GM23248 (cell line): ENCODE measurements around the gene SDR39U1. TPM values are rescaled to one million over a fixed set of nuclear protein-coding genes. Genes with fewer than 3 reads are reported as not detected.
A peak's percentile ranks its signal among the peaks of the same experiment; 100 is the strongest.

Experiments
- DNase-seq: peaks from one replicate; pipeline ENCODE4 v3.0.0-alpha.2; 2015
- H2AFZ ChIP-seq: fragments of 200-600 bp; sonication (generic); 2 replicates; pipeline ENCODE4 v1.6.1; 2016; ENCODE audit warnings: antibody characterized with exemption
- H3F3A ChIP-seq: fragments of 200-600 bp; sonication (generic); 2 replicates; pipeline ENCODE4 v1.6.1; 2016; ENCODE audit warnings: mild to moderate bottlenecking, antibody characterized with exemption, mixed run types; ENCODE audit not compliant: insufficient read depth
- H3K27ac ChIP-seq: fragments of 200-600 bp; sonication (generic); 2 replicates; pipeline ENCODE4 v1.5.1; 2016; ENCODE audit warnings: mild to moderate bottlenecking
- H3K27me3 ChIP-seq: fragments of 200-600 bp; sonication (generic); replicated peaks from 2 replicates; pipeline ENCODE4 v1.6.1; 2016; ENCODE audit warnings: mild to moderate bottlenecking; ENCODE audit not compliant: insufficient read depth
- H3K36me3 ChIP-seq: fragments of 200-600 bp; sonication (generic); 2 replicates; pipeline ENCODE4 v1.6.1; 2016; ENCODE audit warnings: low read depth, mild to moderate bottlenecking
- H3K4me1 ChIP-seq: fragments of 200-600 bp; sonication (generic); 2 replicates; pipeline ENCODE4 v1.6.1; 2016; ENCODE audit warnings: mild to moderate bottlenecking; ENCODE audit not compliant: insufficient read depth
- H3K4me2 ChIP-seq: fragments of 200-600 bp; sonication (generic); one replicate; pipeline ENCODE4 v1.6.1; 2016; ENCODE audit warnings: mild to moderate bottlenecking; ENCODE audit not compliant: unreplicated experiment
- H3K4me3 ChIP-seq: fragments of 200-600 bp; sonication (generic); 2 replicates; pipeline ENCODE4 v1.5.1; 2016; ENCODE audit warnings: mild to moderate bottlenecking
- H3K79me2 ChIP-seq: fragments of 200-600 bp; sonication (generic); 2 replicates; pipeline ENCODE4 v1.6.1; 2016; ENCODE audit warnings: mild to moderate bottlenecking; ENCODE audit not compliant: insufficient read depth
- H3K9ac ChIP-seq: fragments of 200-600 bp; sonication (generic); 2 replicates; pipeline ENCODE4 v1.6.1; 2016; ENCODE audit warnings: mild to moderate bottlenecking
- H3K9me2 ChIP-seq: fragments of 200-600 bp; sonication (generic); 2 replicates; pipeline ENCODE4 v1.6.1; 2016; ENCODE audit warnings: mixed run types, mild to moderate bottlenecking, moderate library complexity; ENCODE audit not compliant: insufficient read depth
- H3K9me3 ChIP-seq: fragments of 200-600 bp; sonication (generic); one replicate; pipeline ENCODE4 v1.6.1; 2017; ENCODE audit warnings: low read depth
- H4K20me1 ChIP-seq: fragments of 200-600 bp; sonication (generic); 2 replicates; pipeline ENCODE4 v1.6.0; 2016; ENCODE audit not compliant: insufficient read depth
- EZH2 ChIP-seq: fragments of 200-600 bp; sonication (generic); IDR thresholded peaks from 2 replicates; pipeline ENCODE4 v1.6.1; 2018; ENCODE audit warnings: antibody characterized with exemption, mild to moderate bottlenecking; ENCODE audit not compliant: insufficient read depth, poor library complexity, severe bottlenecking
- EZH2phosphoT487 ChIP-seq: fragments of 200-600 bp; sonication (generic); IDR thresholded peaks from 2 replicates; pipeline ENCODE4 v1.6.1; 2018; ENCODE audit warnings: antibody characterized with exemption, moderate library complexity, mild to moderate bottlenecking, low read depth; ENCODE audit not compliant: insufficient read depth
- WGBS, 2 experiments: methylation state at CpG; one replicate each; pipeline ENCODE4 v1.1.6; 2015 to 2017; ENCODE audit warnings: low lambda C conversion rate in 2 of 2, low coverage in 1 of 2; ENCODE audit errors: missing lambda C conversion rate in 2 of 2; 5-methylcytosine and 5-hydroxymethylcytosine counted together
- in situ Hi-C: fragments of 300-500 bp; cut with MboI; formaldehyde crosslinking; loops from 2 replicates; pipeline ENCODE4 v1.15.0; 2020
- polyA plus RNA-seq: library from polyadenylated mRNA; unstranded; fragments of >200 nt; fragmentation: Nextera tagmentation; extraction: Ambion mirVana; gene quantifications from 2 replicates; pipeline ENCODE4 v1.2.1, GENCODE V29; 2016
- total RNA-seq: library from RNA; depleted of rRNA; stranded (reverse); fragments of >200 nt; shearing (Covaris generic); gene quantifications from 2 replicates; pipeline ENCODE4 v1.2.3, GENCODE V29; 2014

Gene SDR39U1
- total and polyA plus RNA-seq, 2 experiments from 2014 or later: 7.7 to 44.7 TPM

DNA sequence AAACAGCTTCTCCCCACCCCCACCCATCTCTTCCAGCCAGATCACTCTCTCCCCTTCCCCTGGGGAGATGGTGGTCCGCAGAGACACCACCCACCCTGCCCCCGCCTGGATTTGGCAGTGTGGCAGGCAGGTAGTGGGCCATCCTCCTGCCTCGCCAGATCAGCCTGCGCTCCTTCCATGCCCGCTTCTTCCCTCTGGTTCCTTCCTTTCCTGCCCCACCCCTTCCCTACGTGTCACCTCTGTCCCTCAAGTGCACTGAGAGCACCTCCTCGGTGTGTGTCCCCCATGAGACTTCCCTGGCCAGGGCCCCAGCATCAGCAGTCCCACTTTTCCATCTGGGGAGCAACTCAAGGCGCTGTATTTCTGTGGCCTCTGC, 43.1 kb downstream of the SDR39U1 start:
- peak overlapping the region; percentile 61 for H3K9ac ChIP-seq
- no peaks in the 10 kb centered on the region for H4K20me1 ChIP-seq
- H2AFZ ChIP-seq: peak overlapping the region; percentile 81
- in situ Hi-C loops: no loop called here
- H3K27ac ChIP-seq: no peak overlapping the region
- H3K4me2 ChIP-seq: peak overlapping the region; percentile 77
- peaks cover 18% of the 10 kb centered on the region for H3K4me1 ChIP-seq
- peak; percentile 21 for DNase-seq
- no peaks in the 10 kb centered on the region for H3K36me3 ChIP-seq
- H3K9me2 ChIP-seq: no peaks in the 10 kb centered on the region
- H3K79me2 ChIP-seq: no peaks in the 10 kb centered on the region
- H3F3A ChIP-seq: peaks cover 12% of the 10 kb centered on the region
- no peaks in the 10 kb centered on the region for H3K9me3 ChIP-seq
- TF ChIP-seq EZH2phosphoT487 (no peak), EZH2 (no peak)
- H3K27me3 ChIP-seq: no peaks in the 10 kb centered on the region
- WGBS, 2 experiments: 6 to 21% methylated on average over 8 of the region's 8 CpGs
- peak overlapping the region; percentile 76 for H3K4me3 ChIP-seq

DNA sequence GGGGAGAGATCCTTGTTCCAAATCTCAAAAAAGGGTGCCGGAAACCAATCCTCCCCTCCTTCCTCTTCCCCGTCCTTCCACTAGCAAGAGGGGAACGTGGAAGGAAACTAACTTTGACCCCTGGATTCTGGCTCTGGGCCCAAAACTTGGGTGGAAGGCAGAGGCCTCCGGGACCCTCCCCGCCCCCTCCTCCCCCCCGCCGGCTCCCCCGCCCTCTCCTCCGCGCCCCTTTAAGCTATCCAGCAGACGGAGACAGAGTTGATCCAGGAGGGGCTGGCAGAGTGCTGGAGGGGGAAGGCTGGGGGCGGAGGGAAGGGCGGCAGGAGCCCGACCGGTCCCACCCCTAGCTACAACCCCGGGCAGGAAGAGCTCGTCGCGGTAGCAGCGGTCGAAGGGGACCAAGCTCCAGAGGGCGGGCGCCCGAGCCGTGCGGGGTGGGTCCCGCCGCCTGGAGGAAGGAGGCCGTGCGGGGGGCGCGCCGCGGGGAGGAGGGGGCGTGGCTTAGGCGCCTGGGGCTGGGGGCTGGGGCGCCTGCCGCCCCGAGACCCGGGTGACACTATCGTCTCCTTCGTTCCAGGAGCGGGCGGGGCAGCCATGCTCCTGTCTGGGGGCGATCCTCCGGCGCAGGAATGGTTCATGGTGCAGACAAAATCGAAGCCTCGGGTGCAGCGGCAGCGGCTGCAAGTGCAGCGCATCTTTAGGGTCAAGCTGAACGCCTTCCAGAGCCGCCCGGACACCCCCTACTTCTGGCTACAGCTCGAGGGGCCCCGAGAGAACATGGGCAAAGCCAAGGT, 43.7 kb downstream of the SDR39U1 start, which contains the start of gene NYNRIN:
Gene NYNRIN (plus strand): TSS at position 351 of the 794 bp plus-strand sequence. CDS start 244 bp downstream, at position 595.
- Histone ChIP-seq H3F3A (peaks cover 11% of the 10 kb centered on the region), H4K20me1 (no peaks in the 10 kb centered on the region), H3K9me3 (no peaks in the 10 kb centered on the region), H3K4me1 (peaks cover 17% of the 10 kb centered on the region), H3K9me2 (no peaks in the 10 kb centered on the region), H3K27me3 (no peaks in the 10 kb centered on the region), H3K79me2 (no peaks in the 10 kb centered on the region), H3K9ac (peak within 1 kb of the TSS; percentile 61), H3K27ac (no peak within 1 kb of the TSS), H3K36me3 (no peaks in the 10 kb centered on the region), H3K4me3 (peak within 1 kb of the TSS; percentile 76), H2AFZ (peak within 1 kb of the TSS; percentile 81), H3K4me2 (peak within 1 kb of the TSS; percentile 77)
- in situ Hi-C loops: no loop called here
- no peak for TF ChIP-seq EZH2
- peak; percentile 58 for DNase-seq
- WGBS, 2 experiments: 1 to 4% methylated on average over 21 to 52 of the region's 57 CpGs

DNA sequence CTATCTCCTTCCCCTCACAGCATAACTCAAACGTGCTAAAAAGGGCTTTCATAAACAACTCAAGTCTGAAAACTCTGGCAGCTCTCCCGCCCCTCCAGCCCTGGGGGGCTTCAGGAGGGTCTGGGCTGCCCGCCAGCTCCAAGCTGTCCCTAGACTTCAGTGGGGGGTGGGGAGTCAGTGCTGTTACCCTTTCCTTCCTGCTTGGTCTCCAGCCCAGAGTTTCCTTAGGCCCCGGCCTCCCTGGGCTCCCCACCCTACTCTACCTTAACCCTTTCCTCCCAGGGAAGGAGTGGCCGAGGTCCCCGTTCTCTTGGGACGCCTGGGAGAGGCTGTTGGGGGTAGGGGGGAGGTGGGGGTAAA, 44.3 kb downstream of the SDR39U1 start:
- Histone ChIP-seq H3K27ac (no peak overlapping the region), H3K36me3 (no peaks in the 10 kb centered on the region), H3K4me1 (peaks cover 11% of the 10 kb centered on the region), H3K27me3 (no peaks in the 10 kb centered on the region), H3K9me2 (no peaks in the 10 kb centered on the region), H3F3A (peaks cover 5% of the 10 kb centered on the region), H4K20me1 (no peaks in the 10 kb centered on the region), H3K9ac (no peak overlapping the region), H3K79me2 (no peaks in the 10 kb centered on the region), H3K9me3 (no peaks in the 10 kb centered on the region), H3K4me3 (no peak overlapping the region), H2AFZ (no peak overlapping the region), H3K4me2 (peak overlapping the region; percentile 24)
- in situ Hi-C loops: no loop called here
- no peak for DNase-seq
- no peak for TF ChIP-seq EZH2phosphoT487
- TF ChIP-seq EZH2: no peak
- 27 to 41% methylated on average over 2 to 7 of the region's 7 CpGs for WGBS, 2 experiments

DNA sequence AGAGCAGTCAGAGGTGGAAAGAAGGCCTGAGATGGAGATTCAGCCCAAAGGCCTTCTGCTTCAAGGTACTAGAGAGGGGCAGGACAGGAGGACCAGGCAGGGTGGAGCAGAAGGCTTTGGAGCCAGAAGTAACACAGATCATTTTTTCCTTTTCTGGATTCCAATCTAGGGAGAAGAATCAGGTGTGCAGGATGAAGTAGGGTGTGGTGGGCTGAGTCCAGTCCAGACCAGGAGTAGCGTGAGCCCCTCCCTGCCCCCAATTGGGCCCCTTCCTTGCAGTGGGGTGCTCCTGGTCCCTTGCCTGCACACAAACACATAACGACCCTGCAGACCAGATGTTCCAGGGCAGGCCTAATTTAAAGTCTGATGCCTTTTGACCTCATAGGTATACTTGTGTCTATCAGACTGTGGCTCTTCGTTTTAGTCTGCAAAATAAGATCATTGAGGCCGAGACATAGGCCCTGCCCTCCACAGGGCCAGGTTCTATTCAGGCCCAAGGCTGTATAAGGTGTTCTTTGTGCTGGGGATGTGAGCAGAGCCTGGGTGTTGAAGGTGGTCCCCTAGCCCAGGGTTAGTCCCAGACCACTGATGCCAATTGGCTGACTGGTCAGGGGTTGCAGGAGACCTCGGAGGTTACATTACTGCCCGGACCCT, 44.8 kb downstream of the SDR39U1 start:
- Histone ChIP-seq H2AFZ (no peak overlapping the region), H3K4me2 (no peak overlapping the region), H3K4me1 (peaks cover 9% of the 10 kb centered on the region; the same call in 1 of the 2 replicates), H3K27ac (no peak overlapping the region), H3F3A (peaks cover under 1% of the 10 kb centered on the region; the same call in 1 of the 2 replicates), H4K20me1 (no peaks in the 10 kb centered on the region), H3K27me3 (no peaks in the 10 kb centered on the region), H3K9me2 (no peaks in the 10 kb centered on the region), H3K4me3 (no peak overlapping the region), H3K9ac (no peak overlapping the region), H3K9me3 (no peaks in the 10 kb centered on the region), H3K36me3 (no peaks in the 10 kb centered on the region), H3K79me2 (no peaks in the 10 kb centered on the region)
- TF ChIP-seq EZH2 (no peak), EZH2phosphoT487 (no peak)
- in situ Hi-C loops: no loop called here
- 92% methylated on average over 6 of the region's 6 CpGs for WGBS, 2 experiments
- DNase-seq: no peak
